IPS-NIHi11 (cell line): ENCODE results near the gene CASK.
"Not testable (repeated sequence)": the region's sequence is repeated elsewhere in the genome, so short reads cannot be mapped to it uniquely, and the experiment has no call there.

Experiments
- DNase-seq: peaks from one replicate; pipeline ENCODE4 v3.0.0; 2012; ENCODE audit warnings: mixed read lengths, low spot score

CASK gene

GRCh38 chrX:41693024-41693423 is 230.3 kb downstream of the CASK start:
- DNase-seq: no peak

- DNase-seq: no peak
Measured at GRCh38 chrX:41692162-41692749, 231.1 kb downstream of the CASK start.

GRCh38 chrX:41689711-41690110 is 233.6 kb downstream of the CASK start:
- no peak for DNase-seq

GRCh38 chrX:41688835-41689234 is 234.5 kb downstream of the CASK start, which contains the start of gene GPR34:
GPR34 (plus strand) TSS chrX:41688973; CDS start chrX:41695634, 6,661 bp downstream.
- no peak for DNase-seq

GRCh38 chrX:41688156-41688555 is 235.2 kb downstream of the CASK start:
- DNase-seq: no peak

- no peak for DNase-seq
Measured at GRCh38 chrX:41686788-41687187, 236.6 kb downstream of the CASK start.

GRCh38 chrX:41684940-41685339 is 238.4 kb downstream of the CASK start:
- DNase-seq: no peak

GRCh38 chrX:41684138-41684537 is 239.2 kb downstream of the CASK start:
- DNase-seq: no peak

- no peak for DNase-seq
Measured at GRCh38 chrX:41677183-41678060, 245.9 kb downstream of the CASK start.

GRCh38 chrX:41676361-41676760 is 247.0 kb downstream of the CASK start:
- not testable (repeated sequence) for DNase-seq

GRCh38 chrX:41672643-41673042 is 250.7 kb downstream of the CASK start:
- no peak for DNase-seq

GRCh38 chrX:41671082-41671481 is 252.3 kb downstream of the CASK start:
- no peak for DNase-seq

GRCh38 chrX:41670112-41670511 is 253.2 kb downstream of the CASK start:
- DNase-seq: no peak

GRCh38 chrX:41667631-41668030 is 255.7 kb downstream of the CASK start:
- DNase-seq: no peak

GRCh38 chrX:41666251-41666650 is 257.1 kb downstream of the CASK start:
- DNase-seq: no peak

GRCh38 chrX:41665686-41666085 is 257.7 kb downstream of the CASK start:
- no peak for DNase-seq

- DNase-seq: no peak
Measured at GRCh38 chrX:41664908-41665307, 258.4 kb downstream of the CASK start.

GRCh38 chrX:41664375-41664901 is 258.9 kb downstream of the CASK start:
- no peak for DNase-seq

GRCh38 chrX:41661366-41662095 is 261.8 kb downstream of the CASK start:
- no peak for DNase-seq

- DNase-seq: no peak
Measured at GRCh38 chrX:41655631-41656030, 267.7 kb downstream of the CASK start.

GRCh38 chrX:41655101-41655500 is 268.3 kb downstream of the CASK start:
- DNase-seq: no peak

- no peak for DNase-seq
Measured at GRCh38 chrX:41653125-41653524, 270.2 kb downstream of the CASK start.

GRCh38 chrX:41646201-41646600 is 277.2 kb downstream of the CASK start:
- DNase-seq: not testable (repeated sequence)
